CD8-positive, alpha-beta memory T cell (primary cell): ENCODE data around the gene GRPEL2. TPM values are rescaled to one million over a fixed set of nuclear protein-coding genes. Genes with fewer than 3 reads are reported as not detected.
A peak's percentile ranks its signal among the peaks of the same experiment; 100 is the strongest.

Experiments
- CTCF ChIA-PET: fragments of 350-600 bp; sonication (Branson Sonifier 250); formaldehyde crosslinking; loops from one replicate; lab custom pipeline; 2021; ENCODE audit warnings: antibody characterized with exemption; lab: Charles Lee
- POLR2A ChIA-PET: fragments of 350-600 bp; sonication (Branson Sonifier 250); formaldehyde crosslinking; loops from one replicate; lab custom pipeline; 2021; ENCODE audit warnings: antibody characterized with exemption; lab: Charles Lee
- DNase-seq, 5 donors: peaks; one replicate each; pipeline versions ENCODE4 v3.0.0 to v3.0.0-alpha.2; 2020 to 2022; ENCODE audit warnings: mixed read lengths in 1 of 5
- H3K27ac ChIP-seq: one replicate; pipeline ENCODE4 v1.7.0; 2013; ENCODE audit warnings: low read depth, mild to moderate bottlenecking, low read length, moderate library complexity
- H3K27me3 ChIP-seq: 2 replicates; pipeline ENCODE4 v1.7.0; 2013; ENCODE audit warnings: low read length, mild to moderate bottlenecking; ENCODE audit not compliant: insufficient read depth, poor library complexity, severe bottlenecking
- H3K36me3 ChIP-seq: 2 replicates; pipeline ENCODE4 v1.7.0; 2013; ENCODE audit warnings: mild to moderate bottlenecking, low read length, moderate library complexity; ENCODE audit not compliant: insufficient read depth
- H3K4me1 ChIP-seq: 2 replicates; pipeline ENCODE4 v1.7.0; 2013; ENCODE audit warnings: mild to moderate bottlenecking, low read length, moderate library complexity; ENCODE audit not compliant: insufficient read depth
- H3K4me3 ChIP-seq: 2 replicates; pipeline ENCODE4 v1.7.0; 2013; ENCODE audit warnings: mild to moderate bottlenecking, low read length
- H3K9me3 ChIP-seq: 2 replicates; pipeline ENCODE4 v1.7.0; 2013; ENCODE audit warnings: mild to moderate bottlenecking, low read length
- H3K27ac Mint-ChIP-seq, 8 donors: one replicate each; pipeline ENCODE4 v1.8.0; 2020 to 2021; ENCODE audit warnings: mixed read lengths in 8 of 8, mild to moderate bottlenecking in 6 of 8, inconsistent platforms in 3 of 8, moderate library complexity in 3 of 8
- H3K27me3 Mint-ChIP-seq, 2 donors: one replicate each; pipeline ENCODE4 v1.8.0; 2020 to 2021; ENCODE audit warnings: mixed read lengths in 2 of 2, mild to moderate bottlenecking in 1 of 2, moderate library complexity in 1 of 2
- H3K36me3 Mint-ChIP-seq, 3 donors: one replicate each; pipeline ENCODE4 v1.8.0; 2020 to 2021; ENCODE audit warnings: mixed read lengths in 3 of 3, inconsistent platforms in 1 of 3, mild to moderate bottlenecking in 1 of 3
- H3K4me1 Mint-ChIP-seq, 3 donors: one replicate each; pipeline ENCODE4 v1.8.0; 2020 to 2021; ENCODE audit warnings: mixed read lengths in 3 of 3, inconsistent platforms in 1 of 3, mild to moderate bottlenecking in 1 of 3
- H3K4me3 Mint-ChIP-seq, 7 donors: one replicate each; pipeline ENCODE4 v1.8.0; 2020 to 2021; ENCODE audit warnings: mixed read lengths in 7 of 7, mild to moderate bottlenecking in 6 of 7, moderate library complexity in 4 of 7, inconsistent platforms in 2 of 7
- H3K9me3 Mint-ChIP-seq, 5 donors: one replicate each; pipeline ENCODE4 v1.8.0; 2020 to 2022; ENCODE audit warnings: mixed read lengths in 5 of 5, mild to moderate bottlenecking in 3 of 5, moderate library complexity in 2 of 5, inconsistent platforms in 1 of 5
- polyA plus RNA-seq: library from polyadenylated mRNA; unstranded; fragments of 300-500 nt; fragmentation: Illumina TruSeq; gene quantifications from one replicate; pipeline ENCODE4 v1.2.3, GENCODE V29; 2021
- total RNA-seq, 2 experiments: library from RNA; stranded (reverse); gene quantifications; one replicate each; pipeline ENCODE4 v1.2.3, GENCODE V29; 2021

Gene GRPEL2
- total and polyA plus RNA-seq, 3 experiments from 2014 or later = 4.5 to 36.5 (median 33.4) TPM

- no peak overlapping the region for H3K27ac ChIP-seq
- POLR2A ChIA-PET = no interaction called here
Measured at GRCh38 chr5:149402291-149402690, 57.0 kb downstream of the GRPEL2 start.

More at GRCh38 chr5:149402291-149402690, 57.0 kb downstream of the GRPEL2 start:
- no peaks in the 10 kb centered on the region for H3K9me3 ChIP-seq
- no peak overlapping the region for H3K4me3 ChIP-seq
- H3K27me3 ChIP-seq = no peaks in the 10 kb centered on the region
- peaks cover 0 to 1% (median 0%) of the 10 kb centered on the region in 3 donors for H3K36me3 Mint-ChIP-seq
- H3K27me3 Mint-ChIP-seq = peaks cover 0 to 41% of the 10 kb centered on the region in 2 donors
- no peaks in the 10 kb centered on the region for H3K36me3 ChIP-seq
- CTCF ChIA-PET = no interaction called here
- peak overlapping the region in 1 of 8 donors; percentile 29 for H3K27ac Mint-ChIP-seq
- H3K4me1 Mint-ChIP-seq = no peaks in the 10 kb centered on the region
- peaks cover 0 to 2% (median 0%) of the 10 kb centered on the region in 5 donors for H3K9me3 Mint-ChIP-seq
- no peak for DNase-seq
- H3K4me3 Mint-ChIP-seq = no peak overlapping the region
- H3K4me1 ChIP-seq = no peaks in the 10 kb centered on the region

Other genes starting within 250 kb of the GRPEL2 start
- gene ABLIM3, start 204.0 kb upstream of the GRPEL2 start, total RNA-seq = under 1 TPM in 1 of 2 experiments, not detected in 1; 0.09 TPM
- gene ABLIM3, start 204.0 kb upstream of the GRPEL2 start, polyA plus RNA-seq = not detected
- under 1 TPM in 1 of 2 experiments, not detected in 1; 0.18 TPM for gene AFAP1L1, start 73.6 kb upstream of the GRPEL2 start, total RNA-seq
- not detected for gene AFAP1L1, start 73.6 kb upstream of the GRPEL2 start, polyA plus RNA-seq
- gene PCYOX1L, start 12.5 kb downstream of the GRPEL2 start, total RNA-seq = 10 to 100 TPM; 22.6 to 23.3 TPM
- 11.9 TPM for gene PCYOX1L, start 12.5 kb downstream of the GRPEL2 start, polyA plus RNA-seq
- not detected for gene IL17B, start 33.8 kb downstream of the GRPEL2 start, total RNA-seq
- gene IL17B, start 33.8 kb downstream of the GRPEL2 start, polyA plus RNA-seq = not detected
- 100 to 1,000 TPM; 177 to 187 TPM for gene CSNK1A1, start 205.9 kb downstream of the GRPEL2 start, total RNA-seq
- 118 TPM for gene CSNK1A1, start 205.9 kb downstream of the GRPEL2 start, polyA plus RNA-seq
- under 1 TPM; 0.13 to 0.53 TPM for gene ARHGEF37, start 236.0 kb downstream of the GRPEL2 start, total RNA-seq
- not detected for gene ARHGEF37, start 236.0 kb downstream of the GRPEL2 start, polyA plus RNA-seq